ENCODE measurements around the gene HOXB3. TPM values are rescaled to one million over a fixed set of nuclear protein-coding genes. Genes with fewer than 3 reads are reported as not detected.

HOXB3 gene
- total and polyA plus RNA-seq, 7 donors = 0.96 to 8.8 (median 1.5) TPM

- H3K27ac ChIP-seq = no peak overlapping the region
- peaks cover 6% of the 10 kb centered on the region for H3K4me1 ChIP-seq
- H3K36me3 ChIP-seq (ENCODE audit: insufficient read depth in 1 of 2, low read depth in 1 of 2) = no peaks in the 10 kb centered on the region
- peak overlapping the region; percentile 59 for H3K4me3 ChIP-seq
- 29 to 36% (median 29%) methylated on average over 10 of the region's 10 CpGs for WGBS, 3 donors
- ATAC-seq (no peak), DNase-seq (no peak)
- H3K9me3 ChIP-seq = no peaks in the 10 kb centered on the region
- intact Hi-C loops (cut with DNase I) = no loop called here
- peaks cover 0 to 96% (median 54%) of the 10 kb centered on the region in 3 donors for H3K27me3 ChIP-seq (ENCODE audit: insufficient read depth in 3 of 3, low read length in 2 of 3)
- TF ChIP-seq CTCF (IDR thresholded peaks at IDR 0.05) = no peak
Measured at GRCh38 chr17:48605409-48605919, 15.4 kb upstream of the HOXB3 start.

DNA sequence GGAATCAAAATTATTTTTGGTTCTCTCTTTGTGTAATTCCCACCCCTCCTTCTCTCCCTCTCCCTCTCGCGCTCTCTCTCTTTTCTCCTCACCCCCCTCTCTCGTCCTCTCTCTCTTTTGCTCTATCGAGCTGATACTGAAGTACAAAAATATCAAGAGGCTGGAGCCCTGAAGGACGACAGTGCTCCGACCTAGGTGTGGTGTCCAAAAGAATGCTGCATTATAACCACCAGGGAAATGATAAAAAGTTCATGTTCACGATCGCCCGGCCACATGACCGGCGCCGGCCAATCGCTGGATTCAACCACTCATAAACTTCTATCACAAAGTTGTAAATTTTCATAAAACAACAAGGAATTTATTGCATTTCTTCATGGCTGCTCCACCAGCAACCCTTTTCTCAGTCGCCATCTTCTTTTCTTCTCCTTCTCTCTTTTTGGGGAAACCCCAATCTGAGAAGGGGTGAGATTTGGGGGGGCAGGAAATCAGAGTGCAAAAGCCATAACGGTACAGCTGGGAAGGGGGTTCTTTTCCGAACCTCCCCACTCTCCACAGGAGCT is 14.8 kb upstream of the HOXB3 start, which contains the start of gene HOXB6:
TSS of gene HOXB6 (minus strand) at position 217 of the 560 bp plus-strand sequence. CDS start 6,836 bp downstream, outside the sequence.
- no peak for ATAC-seq
- peaks cover 0 to 96% (median 49%) of the 10 kb centered on the region in 3 donors for H3K27me3 ChIP-seq (ENCODE audit: insufficient read depth in 3 of 3, low read length in 2 of 3)
- intact Hi-C loops (cut with DNase I) = no loop called here

DNA sequence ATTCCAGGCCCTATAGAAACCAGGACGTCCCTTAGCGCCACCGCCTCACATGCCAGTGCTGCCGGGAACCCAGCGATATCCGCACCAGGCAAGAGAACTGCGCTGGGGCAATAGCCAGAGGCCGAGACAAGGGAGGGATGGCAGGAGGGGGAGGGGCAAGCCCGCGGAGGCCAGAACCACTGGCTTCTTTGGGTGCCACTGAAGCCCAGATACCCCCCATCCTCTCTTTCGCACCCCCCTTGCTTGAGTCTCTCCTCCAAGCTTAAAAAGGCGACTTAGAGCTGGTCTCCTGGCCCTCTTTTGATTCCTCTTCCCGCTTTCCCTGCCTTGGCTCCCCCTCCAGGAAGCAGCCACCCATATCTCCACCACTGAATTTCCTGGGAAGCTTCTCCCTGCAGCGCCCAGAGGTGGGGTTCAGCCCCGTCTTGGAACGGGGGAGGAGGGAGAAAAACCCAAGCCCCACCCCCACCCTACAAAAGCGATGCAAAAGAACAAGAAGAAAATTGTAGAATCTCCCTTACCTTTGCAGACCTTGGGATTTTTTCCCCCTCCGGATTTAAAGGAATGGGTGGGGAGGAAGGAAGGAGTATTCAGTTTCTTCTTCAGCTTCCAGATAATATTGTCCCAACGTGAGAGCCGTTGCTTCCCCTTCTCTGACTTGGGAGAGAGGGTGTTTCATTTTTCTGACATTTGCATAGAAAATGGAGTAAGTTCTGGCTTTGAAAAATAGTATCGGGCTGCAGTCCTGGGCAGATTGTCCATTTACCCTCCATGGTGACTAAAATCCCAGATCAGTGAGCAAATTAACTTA is 14.1 kb upstream of the HOXB3 start:
- 2 to 6% (median 4%) methylated on average over 21 of the region's 21 CpGs for WGBS, 3 donors
- peak overlapping the region; percentile 59 for H3K4me3 ChIP-seq
- DNase-seq = peak in 1 of 2 donors; percentile 62

More for the DNA sequence above, 14.8 kb upstream of the HOXB3 start, which contains the start of gene HOXB6:
- 6 to 10% (median 9%) methylated on average over 16 of the region's 16 CpGs for WGBS, 3 donors
- H3K4me3 ChIP-seq = peak within 1 kb of the TSS; percentile 59
- H3K4me1 ChIP-seq = peaks cover under 1% of the 10 kb centered on the region
- no peak within 1 kb of the TSS for H3K27ac ChIP-seq
- no peak for DNase-seq
- no peaks in the 10 kb centered on the region for H3K9me3 ChIP-seq
- H3K36me3 ChIP-seq (ENCODE audit: insufficient read depth in 1 of 2, low read depth in 1 of 2) = no peaks in the 10 kb centered on the region
- TF ChIP-seq CTCF (IDR thresholded peaks at IDR 0.05) = no peak

More for the DNA sequence above, 14.1 kb upstream of the HOXB3 start:
- peak in 2 of 4 donors; percentile 31 to 34 for ATAC-seq
- TF ChIP-seq CTCF (IDR thresholded peaks at IDR 0.05) = no peak
- intact Hi-C loops (cut with DNase I) = no loop called here
- no peaks in the 10 kb centered on the region for H3K4me1 ChIP-seq
- no peak overlapping the region for H3K27ac ChIP-seq
- H3K9me3 ChIP-seq = no peaks in the 10 kb centered on the region
- H3K36me3 ChIP-seq (ENCODE audit: insufficient read depth in 1 of 2, low read depth in 1 of 2) = no peaks in the 10 kb centered on the region
- H3K27me3 ChIP-seq (ENCODE audit: insufficient read depth in 3 of 3, low read length in 2 of 3) = peaks cover 0 to 96% (median 47%) of the 10 kb centered on the region in 3 donors
